GM12801 (cell line): ENCODE measurements around the gene PPP2R2C.

Experiments used
- CTCF ChIP-seq: IDR thresholded peaks from one replicate; pipeline ENCODE4 v1.5.1; 2011; ENCODE audit warnings: control low read depth; ENCODE audit not compliant: insufficient read length; ENCODE audit errors: extremely low read depth

PPP2R2C gene

GRCh38 chr4:6277139-6277802 is 195.1 kb downstream of the PPP2R2C start:
- no peak for TF ChIP-seq CTCF

- TF ChIP-seq CTCF, result no peak
These were observed 196.3 kb downstream of the PPP2R2C start for GRCh38 chr4:6275898-6276806.

- no peak for TF ChIP-seq CTCF
These were observed 197.1 kb downstream of the PPP2R2C start for GRCh38 chr4:6275351-6275750.

GRCh38 chr4:6273661-6273990 is 198.8 kb downstream of the PPP2R2C start:
- TF ChIP-seq CTCF, result no peak

GRCh38 chr4:6272863-6273660 is 199.4 kb downstream of the PPP2R2C start:
- TF ChIP-seq CTCF, result no peak

- TF ChIP-seq CTCF, result no peak
These were observed 200.5 kb downstream of the PPP2R2C start for GRCh38 chr4:6271701-6272465.
